Testis (tissue), 2 donors: Measurements from ENCODE around the gene SACM1L.

Experiments used
- CTCF ChIP-seq, 3 experiments: fragments of 450-650 bp in 2 of 3; fragments of 200-600 bp in 1 of 3; sonication (generic) in 1 of 3; IDR thresholded peaks; one replicate each; pipeline ENCODE4 v1.5.1; 2016 to 2019; ENCODE audit warnings: antibody characterized with exemption in 3 of 3, mild to moderate bottlenecking in 2 of 3, moderate library complexity in 1 of 3
- POLR2A ChIP-seq: fragments of 450-650 bp; IDR thresholded peaks from one replicate; pipeline ENCODE4 v1.6.1; 2017; ENCODE audit warnings: antibody characterized with exemption, mild to moderate bottlenecking, moderate library complexity

- TF ChIP-seq POLR2A (no peak), CTCF (IDR thresholded peaks at IDR 0.05) (no peak)
Observed at GRCh38 chr3:45748068-45748467, 58.9 kb downstream of the SACM1L start.
